COLO829 (cell line): ENCODE results near the gene GABBR2.

Experiments used
- DNase-seq: peaks from one replicate; pipeline ENCODE4 v3.0.0; 2012; ENCODE audit warnings: low spot score

Gene GABBR2

DNA sequence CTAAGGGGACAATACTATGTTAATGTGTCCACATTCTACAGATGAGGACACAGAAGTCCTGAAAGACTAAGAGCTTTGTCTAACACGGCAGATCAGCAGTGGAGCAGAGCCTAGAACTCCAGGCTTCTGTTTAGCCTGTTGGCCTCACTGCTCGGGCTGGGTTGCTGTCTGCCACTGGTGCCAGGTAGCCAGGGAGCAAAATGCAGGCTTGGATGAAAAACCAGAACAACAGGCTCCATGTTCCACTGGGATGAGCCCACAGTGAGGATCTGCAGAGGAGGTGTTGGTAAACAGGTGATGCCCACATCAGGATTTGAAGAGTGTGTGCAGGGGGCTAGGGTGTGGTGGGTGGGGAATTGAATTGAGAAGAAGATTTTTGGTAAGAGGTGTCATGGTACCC, 339.3 kb downstream of the GABBR2 start:
- DNase-seq = no peak

DNA sequence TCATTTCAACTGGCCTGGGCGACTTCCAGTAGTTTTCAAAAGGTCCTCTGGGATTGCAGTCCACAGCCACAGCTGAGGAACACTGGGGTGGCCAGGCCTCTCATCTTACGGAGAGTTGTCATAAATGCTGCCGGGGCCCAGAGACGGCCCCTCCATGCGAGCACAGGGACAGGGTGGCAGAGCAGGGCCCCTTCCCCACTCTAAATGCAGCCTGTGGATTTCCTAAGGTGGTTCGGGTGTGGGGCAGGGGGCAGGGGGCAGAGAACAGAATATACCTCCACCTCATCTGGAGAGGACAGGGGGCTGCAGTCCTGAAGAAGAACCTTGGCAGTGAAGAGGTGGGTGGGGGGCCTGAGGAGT, 339.7 kb downstream of the GABBR2 start:
- no peak for DNase-seq

DNA sequence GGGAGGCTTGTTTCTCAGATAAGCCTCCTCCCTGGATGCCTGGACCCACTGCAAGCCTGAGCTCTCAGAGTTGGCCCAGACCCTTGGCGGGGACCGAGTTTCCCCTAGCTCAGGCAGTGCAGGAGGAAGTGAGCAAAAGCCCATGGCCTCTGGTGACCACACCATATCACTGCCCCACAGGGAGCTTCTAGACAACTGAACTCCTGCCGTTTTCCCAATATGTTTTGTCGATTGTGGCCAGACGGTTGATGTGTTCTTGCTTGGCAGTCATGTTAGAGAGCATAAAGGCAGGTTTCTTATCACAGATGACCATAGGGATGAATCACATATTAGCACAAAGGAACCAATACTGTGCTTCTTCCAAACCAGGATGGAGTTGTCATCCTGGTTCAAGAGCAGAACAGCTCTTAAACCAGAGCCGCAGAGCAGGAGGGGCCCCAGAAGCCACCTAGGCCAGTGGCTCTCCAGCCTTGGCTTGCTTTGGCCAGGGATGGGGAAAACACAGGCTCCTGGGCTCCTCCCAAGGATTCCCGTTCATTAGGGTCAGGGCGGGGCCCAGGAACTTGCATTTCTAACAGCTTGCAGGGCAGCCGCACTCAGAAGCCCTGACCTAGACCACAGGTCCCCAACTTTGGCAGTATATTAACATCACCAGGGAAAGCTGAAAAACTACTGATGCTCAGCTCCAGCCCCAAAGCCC, 340.2 kb downstream of the GABBR2 start:
- DNase-seq = no peak

DNA sequence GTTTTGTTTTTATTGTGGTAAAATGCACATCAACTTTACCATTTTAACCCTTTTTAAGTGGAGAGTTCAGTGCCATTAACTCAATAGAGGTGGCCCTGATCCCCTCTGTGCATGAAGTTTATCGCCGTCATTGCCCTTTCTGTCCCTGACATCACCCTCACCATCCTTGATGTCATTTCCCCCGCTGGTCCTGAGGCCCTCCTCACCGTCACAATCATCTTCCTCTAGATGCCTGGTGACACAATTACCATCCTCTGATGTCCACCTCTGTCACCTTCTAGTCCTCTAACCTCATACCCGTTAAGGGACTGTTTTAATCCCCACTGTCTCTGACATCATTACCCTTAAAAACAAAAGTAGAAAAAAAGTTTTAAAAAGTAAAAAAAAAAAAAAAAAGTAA, 340.8 kb downstream of the GABBR2 start:
- DNase-seq = no peak

DNA sequence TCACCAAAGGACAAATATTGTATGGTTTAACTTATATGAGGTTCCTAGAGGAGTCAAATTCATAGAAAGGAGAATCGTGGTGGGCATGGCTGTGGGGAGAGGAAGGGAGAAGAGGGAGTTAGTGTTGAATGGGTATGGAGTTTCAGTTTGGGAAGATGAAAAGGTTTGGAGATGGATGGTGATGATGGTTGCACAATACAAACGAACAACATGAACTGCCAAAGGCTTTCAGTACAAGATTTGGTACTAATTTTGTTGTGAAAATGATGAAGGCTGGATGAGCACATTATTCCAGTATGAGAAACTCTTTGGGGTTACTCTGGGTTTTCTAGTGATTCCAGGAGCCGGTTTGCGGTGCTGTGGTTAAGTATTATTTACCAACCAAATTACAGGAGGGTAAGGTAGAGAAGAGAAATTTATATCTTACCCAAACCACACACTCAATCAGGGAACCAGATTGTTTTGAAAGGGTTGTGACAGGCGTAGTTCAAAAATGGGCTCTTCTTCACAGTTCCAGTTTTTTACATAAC, 341.3 kb downstream of the GABBR2 start:
- DNase-seq = no peak

DNA sequence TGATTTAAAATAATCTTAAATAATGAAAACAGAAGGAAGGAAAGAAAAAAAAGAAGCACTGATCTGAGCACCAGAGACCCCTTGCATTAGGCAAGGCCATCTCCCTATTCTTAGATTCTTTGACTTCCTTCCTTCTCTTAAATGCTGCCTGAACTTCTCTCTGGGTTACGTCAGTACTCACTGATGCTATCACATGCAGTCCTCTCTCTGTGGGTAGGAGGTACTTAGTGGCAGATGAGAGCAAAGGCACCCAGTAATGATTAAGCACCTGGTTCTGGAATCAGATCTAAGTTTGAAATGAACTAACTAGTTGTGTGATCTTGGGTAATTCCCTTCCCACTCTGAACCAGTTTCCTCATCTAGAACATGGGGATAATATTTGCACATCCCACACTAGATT, 343.0 kb downstream of the GABBR2 start:
- DNase-seq = no peak

DNA sequence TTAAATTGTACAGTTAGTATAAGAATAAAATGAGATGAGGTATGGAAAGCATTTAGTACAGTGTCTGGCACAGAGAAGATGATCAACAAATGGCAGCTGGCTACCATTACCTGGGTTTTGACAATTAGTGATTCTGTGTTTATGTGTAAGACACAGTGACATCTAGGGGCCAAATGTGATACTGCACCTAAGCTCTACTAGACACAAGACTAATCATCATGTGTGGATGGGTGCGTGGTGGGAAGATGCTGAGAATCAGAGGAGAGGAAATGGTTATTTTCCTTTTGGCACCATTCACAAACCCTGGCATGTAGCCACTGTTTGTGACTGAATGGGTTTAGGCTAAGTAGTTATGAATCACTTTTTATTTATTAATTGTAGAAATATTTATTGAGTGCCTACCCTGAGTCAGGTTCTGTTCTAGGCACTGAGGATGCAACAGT, 343.5 kb downstream of the GABBR2 start:
- DNase-seq = peak; percentile 18

DNA sequence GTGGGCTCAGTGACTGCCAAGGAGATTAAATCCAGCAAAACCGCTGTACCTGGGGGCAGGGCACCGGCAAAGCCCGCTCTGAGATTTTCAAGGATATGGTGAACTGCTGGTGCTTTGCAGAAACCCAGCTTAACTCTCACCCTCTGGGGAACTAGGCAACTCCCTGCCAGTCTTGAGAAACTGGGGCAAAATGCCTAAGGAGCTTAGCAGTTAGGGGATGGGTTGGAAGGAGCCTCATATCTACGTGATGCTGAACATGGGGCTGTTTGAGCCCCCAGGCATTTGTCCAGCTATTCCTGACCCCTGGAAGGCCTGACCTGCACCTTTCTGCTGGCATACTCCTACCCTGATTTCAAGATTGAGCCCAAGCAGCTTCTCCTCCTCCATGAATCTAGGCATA, 344.6 kb downstream of the GABBR2 start:
- no peak for DNase-seq

DNA sequence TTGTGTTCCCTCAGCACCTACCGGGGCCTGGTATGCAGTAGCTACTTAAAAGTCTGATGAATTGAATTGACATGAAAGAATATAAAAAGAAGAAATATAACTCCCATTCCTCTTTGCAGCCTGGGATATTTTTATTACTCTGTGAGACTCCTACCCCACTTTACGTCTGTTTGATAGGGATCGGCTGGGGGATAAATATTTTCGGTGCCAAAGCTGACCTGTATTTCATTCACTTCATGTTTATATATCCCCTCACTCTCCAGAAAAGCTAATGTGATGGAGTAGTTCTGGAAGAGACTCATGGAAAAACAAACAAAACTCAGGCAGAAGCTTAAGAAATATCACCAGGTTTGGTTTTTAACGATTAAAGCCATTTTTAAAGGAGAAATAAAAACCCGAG, 345.1 kb downstream of the GABBR2 start:
- DNase-seq = no peak

DNA sequence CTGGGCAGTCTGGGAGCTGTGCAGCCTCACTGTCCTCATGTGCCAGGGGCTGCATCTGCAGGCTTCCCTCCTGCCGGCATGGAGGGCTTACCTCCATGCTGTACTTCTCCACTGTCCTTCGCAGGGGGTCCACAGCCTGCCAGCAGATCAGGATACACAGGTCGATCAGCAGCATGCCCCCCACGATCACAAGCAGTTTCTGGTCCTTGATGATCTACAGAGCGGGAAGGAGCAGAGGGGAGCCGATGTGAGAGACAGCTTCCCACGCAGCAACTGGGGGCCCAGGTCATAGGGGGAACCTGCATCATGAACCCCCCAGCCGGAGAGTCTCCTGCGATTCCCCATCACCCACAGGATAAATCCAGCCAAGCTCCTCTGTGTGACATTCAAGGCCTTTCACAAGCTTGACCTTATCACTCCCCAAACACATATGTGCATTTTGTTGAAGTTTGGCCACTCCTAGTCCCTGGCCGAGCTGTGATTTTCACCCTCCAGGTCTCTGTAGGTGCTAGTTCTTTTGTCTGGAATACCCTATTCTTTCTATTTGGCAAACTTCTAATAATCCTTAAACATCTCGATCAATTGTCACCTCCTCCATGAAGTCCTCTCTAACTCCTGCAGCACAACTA, 346.0 kb downstream of the GABBR2 start:
- no peak for DNase-seq

DNA sequence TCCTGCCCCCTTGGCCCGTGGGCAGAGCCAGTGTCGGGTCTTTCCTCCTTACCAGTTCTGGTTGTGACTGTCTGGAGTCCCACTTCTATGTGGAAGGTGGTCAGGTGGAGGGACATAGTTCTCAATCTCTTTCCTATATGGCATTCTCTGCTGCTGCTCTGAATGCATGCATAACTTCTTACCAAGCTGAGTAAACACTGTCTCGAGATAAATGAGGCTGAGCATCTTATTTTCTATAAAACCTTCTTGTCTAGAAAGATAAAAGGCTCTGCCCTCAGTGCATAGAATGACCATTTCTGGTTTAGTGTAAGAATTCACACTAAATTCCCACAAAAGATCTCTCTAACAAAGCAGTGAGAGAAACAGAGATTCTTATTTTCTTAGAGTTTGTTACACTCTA, 347.1 kb downstream of the GABBR2 start:
- no peak for DNase-seq

DNA sequence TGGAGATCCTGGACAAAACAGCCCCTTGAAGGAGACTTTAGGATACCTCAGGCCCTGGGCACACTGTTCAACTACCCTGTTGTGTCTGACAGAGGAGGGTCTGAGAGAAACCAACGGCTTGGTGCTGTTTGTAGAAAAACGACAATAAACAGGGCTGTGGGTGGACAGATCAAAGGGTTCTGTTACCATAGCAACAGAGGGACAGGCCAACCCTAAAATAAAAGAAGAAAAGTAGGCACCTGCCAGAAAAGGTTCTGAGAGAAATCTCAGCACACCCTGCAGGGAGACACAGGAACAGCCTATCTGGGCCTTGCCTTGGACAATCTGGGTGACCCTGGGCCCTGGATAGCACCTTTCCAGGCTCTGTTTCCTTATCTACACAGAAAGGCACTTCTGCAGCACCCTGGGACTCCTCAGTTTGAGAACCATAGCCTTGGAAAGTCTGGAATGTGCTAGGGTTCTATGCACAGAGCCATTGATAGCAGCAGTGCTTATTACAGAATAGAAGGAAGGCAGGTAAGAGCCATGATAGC, 348.5 kb downstream of the GABBR2 start:
- no peak for DNase-seq

DNA sequence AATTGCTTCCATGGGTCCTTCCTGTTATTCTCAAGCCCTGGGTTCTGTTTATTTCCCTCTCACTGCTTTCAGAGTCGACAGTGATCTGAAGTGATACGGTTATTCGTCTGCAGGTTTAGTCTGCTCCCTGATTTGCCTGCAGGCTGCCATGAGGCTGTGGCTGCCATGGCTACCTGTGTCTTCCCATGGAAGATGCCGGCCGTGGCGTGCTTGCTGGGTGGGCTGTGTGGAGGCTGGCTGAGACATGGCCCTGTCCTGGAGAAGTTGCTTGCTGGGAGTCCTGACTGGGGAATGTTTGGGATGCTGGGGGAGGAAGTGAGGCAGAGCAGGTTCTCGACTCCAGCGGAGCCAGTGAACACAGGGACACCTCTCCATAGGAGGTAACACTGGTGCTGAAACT, 349.2 kb downstream of the GABBR2 start:
- no peak for DNase-seq

DNA sequence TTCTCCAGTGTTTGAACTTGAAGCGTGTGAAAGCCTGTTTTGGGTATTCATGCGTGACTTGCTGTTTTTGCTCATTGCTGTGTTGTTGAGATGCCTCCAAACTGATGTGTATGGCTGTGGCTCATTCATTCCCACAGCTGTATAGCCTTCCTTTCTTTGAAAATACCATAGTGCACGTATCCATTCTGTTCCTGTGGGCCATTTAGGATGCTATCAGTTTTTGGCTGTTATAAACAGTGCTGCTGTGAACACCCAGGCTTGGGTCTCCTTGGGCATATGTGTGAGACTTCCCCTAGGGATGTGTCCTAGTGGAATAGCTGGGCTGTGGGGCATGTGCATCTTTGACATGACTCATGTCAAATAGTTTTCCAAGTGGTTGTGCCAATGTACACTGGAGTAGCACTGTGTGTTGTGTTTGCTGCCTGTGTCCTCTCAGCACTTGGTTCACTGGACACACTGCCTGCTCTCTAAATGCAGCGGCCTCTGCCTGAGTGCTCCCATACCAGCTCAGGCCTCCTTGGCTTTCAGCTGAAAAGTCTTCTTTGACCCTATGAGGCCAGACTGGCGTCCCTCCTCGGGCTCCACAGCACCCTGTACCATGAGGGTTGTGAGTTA, 350.7 kb downstream of the GABBR2 start:
- DNase-seq = no peak

DNA sequence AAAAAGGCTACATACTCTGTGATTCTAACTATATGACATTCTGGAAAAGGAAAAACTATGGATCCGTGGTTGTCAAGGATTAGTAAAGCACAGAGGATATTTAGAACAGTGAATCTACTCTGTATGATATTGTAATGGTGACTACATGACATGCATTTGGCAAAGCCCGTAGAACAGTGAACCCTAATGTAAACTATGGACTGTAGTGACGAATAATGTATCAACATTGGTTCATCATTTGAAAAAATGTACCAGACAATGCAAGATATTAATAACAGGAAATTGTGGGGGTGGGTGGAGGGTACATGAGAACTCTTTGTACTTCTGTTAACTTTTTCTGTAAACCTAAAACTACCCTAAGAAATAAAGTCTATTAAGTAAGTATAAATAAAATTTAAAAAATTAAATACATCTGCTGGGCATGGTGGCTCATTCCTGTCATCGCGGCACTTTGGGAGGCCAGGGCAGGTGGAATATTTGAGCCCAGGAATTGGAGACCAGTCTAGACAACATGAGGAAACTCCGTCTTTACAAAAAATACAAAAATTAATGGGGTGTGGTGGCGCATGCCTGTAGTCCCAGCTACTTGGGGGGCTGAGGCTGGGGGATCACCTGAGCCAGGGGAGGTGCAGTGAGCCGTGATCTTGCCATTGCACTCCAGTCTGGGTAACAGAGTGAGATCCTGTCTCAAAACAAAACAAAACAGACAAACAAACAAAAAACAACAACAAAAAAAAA, 351.6 kb downstream of the GABBR2 start:
- no peak for DNase-seq

DNA sequence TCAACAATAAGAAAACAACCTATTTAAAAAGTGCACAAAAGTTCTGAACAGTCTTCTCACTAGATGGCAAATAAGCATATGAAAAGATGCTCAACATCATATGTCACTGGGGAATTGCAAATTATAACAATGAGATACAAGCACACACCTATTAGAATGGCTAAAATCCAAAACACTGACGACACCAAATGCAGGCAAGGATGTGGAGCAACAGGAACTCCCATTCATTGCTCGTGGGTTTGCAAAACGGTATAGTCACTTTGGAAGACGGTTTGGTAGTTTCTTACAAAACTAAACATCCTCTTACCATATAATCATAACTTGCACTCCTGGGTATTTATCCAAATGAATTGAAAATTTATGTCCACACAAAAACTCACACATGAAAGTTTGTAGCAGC, 352.4 kb downstream of the GABBR2 start:
- no peak for DNase-seq

DNA sequence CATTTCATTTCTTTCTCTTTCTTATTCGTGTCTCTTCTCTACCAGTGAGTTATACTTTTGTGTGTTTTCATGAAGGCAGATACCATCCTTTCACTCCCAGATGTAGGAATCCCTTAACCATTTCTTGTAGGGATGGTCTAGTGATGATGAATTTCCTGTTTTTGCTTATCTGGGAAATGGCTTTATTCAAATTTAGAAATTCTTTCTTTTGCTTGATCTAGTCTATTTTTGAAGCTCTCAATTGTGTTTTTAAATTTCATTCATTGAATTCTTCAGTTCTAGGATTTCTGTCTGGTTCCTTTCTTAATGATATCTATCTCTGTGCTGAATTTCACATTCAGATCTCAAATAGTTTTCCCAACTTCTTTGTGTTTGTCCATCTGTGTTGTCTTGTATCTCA, 357.4 kb downstream of the GABBR2 start:
- DNase-seq = no peak

DNA sequence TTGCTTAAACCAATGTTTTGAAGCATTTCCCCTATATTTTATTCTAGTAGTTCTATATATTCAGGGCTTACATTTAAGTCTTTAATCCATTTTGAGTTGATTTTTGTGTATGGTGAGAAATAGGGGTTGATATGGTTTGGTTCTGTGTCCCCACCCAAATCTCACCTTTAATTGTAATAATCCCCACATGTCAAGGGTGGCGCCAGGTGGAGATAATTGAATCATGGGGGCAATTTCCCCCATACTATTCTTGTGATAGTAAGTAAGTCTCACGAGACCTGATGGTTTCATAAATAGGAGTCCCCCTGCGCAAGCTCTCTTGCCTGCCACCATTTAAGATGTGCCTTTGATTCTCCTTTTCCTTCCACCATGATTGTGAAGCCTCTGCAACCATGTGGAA, 361.1 kb downstream of the GABBR2 start:
- DNase-seq = no peak

DNA sequence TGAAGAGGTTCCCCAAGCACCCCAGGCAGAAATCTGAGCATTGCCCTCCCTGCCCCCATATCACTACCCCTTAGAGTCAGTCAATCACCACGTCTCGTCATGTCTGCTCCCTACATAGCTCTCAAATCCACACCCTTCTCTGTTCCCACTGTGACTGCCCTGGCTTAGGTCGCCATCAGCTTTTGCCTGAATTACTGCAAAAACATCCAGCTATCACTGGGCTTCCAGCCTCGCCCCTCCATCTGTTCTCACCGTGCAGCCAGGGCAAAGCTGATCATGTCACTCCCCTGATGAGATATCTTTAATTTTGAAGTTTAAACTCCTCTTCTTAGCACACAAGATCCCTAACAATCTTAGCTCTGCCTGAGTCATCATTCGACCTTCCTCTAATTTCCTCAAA, 363.7 kb downstream of the GABBR2 start:
- no peak for DNase-seq

DNA sequence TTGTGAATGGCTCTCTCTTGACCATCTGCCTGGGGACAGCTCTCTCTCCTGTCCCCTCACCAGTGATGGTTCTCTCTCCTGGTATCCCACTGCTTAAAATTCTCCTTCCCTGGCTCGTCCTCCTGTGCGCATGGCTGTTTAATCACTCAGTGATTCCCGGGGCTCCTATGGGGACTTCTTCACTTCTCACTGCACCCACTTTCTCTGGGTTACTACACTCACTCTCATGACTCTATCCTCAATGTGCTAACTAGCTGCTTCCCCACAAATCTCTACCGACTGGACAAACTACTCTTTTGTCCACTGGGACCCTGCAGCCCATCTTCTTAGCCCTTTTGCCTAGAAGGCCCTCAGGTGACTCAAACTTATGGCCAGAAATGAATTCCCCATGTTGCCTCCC, 364.2 kb downstream of the GABBR2 start:
- no peak for DNase-seq

DNA sequence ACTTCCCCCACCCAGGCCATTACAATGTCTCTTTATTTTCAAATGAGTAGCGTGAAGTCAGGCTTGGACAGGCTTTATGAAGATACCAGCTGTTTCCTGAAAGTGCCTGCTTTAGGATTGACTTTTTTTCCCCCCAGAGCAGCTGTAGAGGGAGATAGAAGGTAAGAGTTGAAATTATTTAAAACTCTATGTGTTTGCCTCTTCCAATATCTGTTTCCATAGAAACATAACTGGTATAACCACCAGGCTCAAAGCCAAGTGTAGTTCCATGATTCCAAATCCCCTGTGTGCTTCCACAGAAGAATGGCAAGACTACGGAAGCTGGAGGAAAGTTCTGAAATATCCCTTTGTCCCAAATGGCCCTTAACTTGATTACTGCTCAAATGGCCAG, 365.9 kb downstream of the GABBR2 start:
- no peak for DNase-seq

DNA sequence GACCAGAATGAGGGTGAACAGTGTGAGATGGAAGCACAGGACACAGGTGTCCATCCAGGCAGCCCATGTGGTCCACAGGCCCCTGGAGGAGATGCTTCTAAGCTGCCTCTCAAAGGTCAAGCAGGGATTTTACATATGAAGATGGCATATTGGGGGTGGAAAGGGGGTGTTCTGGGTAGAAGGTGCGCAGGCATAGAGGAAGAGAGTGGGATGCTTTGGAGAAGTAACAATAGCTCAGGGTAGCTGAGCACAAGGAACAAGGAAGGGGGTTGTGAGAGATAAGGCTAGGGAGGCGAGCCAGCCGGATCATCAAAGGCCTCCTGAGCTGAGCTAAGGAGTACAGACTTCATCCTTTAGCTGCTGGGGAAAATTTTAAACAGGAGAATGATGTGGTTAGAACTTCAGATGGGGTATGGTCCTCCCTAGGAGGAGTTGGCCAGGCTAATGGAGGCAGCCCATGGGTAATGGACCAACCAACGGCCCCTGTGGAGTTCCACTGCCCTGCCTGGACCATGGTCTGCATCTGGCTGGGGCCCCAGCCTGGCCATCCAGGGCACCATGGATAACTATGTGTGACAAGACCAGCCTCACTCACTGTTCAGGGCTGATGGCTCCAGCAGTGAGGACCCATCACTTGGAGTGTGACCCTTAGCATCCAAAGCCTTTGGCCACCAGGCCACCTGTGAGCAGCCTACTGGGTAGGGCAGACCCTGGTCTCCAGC, 366.5 kb downstream of the GABBR2 start:
- no peak for DNase-seq
